Dermis microvascular lymphatic vessel endothelial cell (primary cell): Measurements from ENCODE around the gene FUT8. TPM values are rescaled to one million over a fixed set of nuclear protein-coding genes. Genes with fewer than 3 reads are reported as not detected.
A peak's percentile ranks its signal among the peaks of the same experiment; 100 is the strongest.
"Not testable (repeated sequence)": the region's sequence is repeated elsewhere in the genome, so short reads cannot be mapped to it uniquely, and the experiment has no call there.

ENCODE experiments used
- DNase-seq, 2 donors: peaks; one replicate each; pipeline versions ENCODE4 v3.0.0 to v3.0.0-alpha.2; 2010; ENCODE audit warnings: low read depth in 2 of 2
- total RNA-seq: library from RNA; depleted of rRNA; stranded (reverse); fragments of >200 nt; gene quantifications from 2 replicates; pipeline ENCODE4 v1.2.1, GENCODE V29; 2014

Gene FUT8
- total RNA-seq, 1 donor from 2014 or later, result 9.5 TPM

GRCh38 chr14:65415613-65416012 lies 3.1 kb downstream of the FUT8 start:
- DNase-seq, result no peak

- no peak for DNase-seq
Measured at GRCh38 chr14:65419593-65420252, 7.2 kb downstream of the FUT8 start.

GRCh38 chr14:65421201-65421981 lies 8.9 kb downstream of the FUT8 start:
- DNase-seq, result no peak

GRCh38 chr14:65422088-65422834 lies 9.7 kb downstream of the FUT8 start:
- DNase-seq, result no peak

GRCh38 chr14:65423982-65424381 lies 11.5 kb downstream of the FUT8 start:
- no peak for DNase-seq

GRCh38 chr14:65424531-65424930 lies 12.0 kb downstream of the FUT8 start:
- DNase-seq, result no peak

GRCh38 chr14:65425885-65426284 lies 13.4 kb downstream of the FUT8 start:
- DNase-seq, result no peak

- not testable (repeated sequence) for DNase-seq
Measured at GRCh38 chr14:65426902-65427301, 14.4 kb downstream of the FUT8 start.

- DNase-seq, result no peak
Measured at GRCh38 chr14:65428691-65429090, 16.2 kb downstream of the FUT8 start.

- DNase-seq, result no peak
Measured at GRCh38 chr14:65429757-65430156, 17.2 kb downstream of the FUT8 start.

GRCh38 chr14:65431245-65431644 lies 18.7 kb downstream of the FUT8 start:
- no peak for DNase-seq

GRCh38 chr14:65431951-65432350 lies 19.4 kb downstream of the FUT8 start:
- no peak for DNase-seq

- no peak for DNase-seq
Measured at GRCh38 chr14:65432361-65432948, 19.9 kb downstream of the FUT8 start.

- DNase-seq, result no peak
Measured at GRCh38 chr14:65433157-65433556, 20.6 kb downstream of the FUT8 start.

GRCh38 chr14:65433646-65434045 lies 21.1 kb downstream of the FUT8 start:
- no peak for DNase-seq

- DNase-seq, result no peak
Measured at GRCh38 chr14:65434216-65434850, 21.8 kb downstream of the FUT8 start.

- DNase-seq, result no peak
Measured at GRCh38 chr14:65438266-65438933, 25.9 kb downstream of the FUT8 start.

- no peak for DNase-seq
Measured at GRCh38 chr14:65439117-65439516, 26.6 kb downstream of the FUT8 start.

- no peak for DNase-seq
Measured at GRCh38 chr14:65440230-65440629, 27.7 kb downstream of the FUT8 start.

GRCh38 chr14:65444230-65444629 lies 31.7 kb downstream of the FUT8 start:
- peak in 1 of 2 donors; percentile 18 for DNase-seq

- peak in 1 of 2 donors; percentile 40 for DNase-seq
Measured at GRCh38 chr14:65446159-65446558, 33.6 kb downstream of the FUT8 start.
